IMR-90 (cell line): ENCODE results near the gene JAK1.

Experiments used
- CHD1 ChIP-seq: IDR thresholded peaks from 2 replicates; pipeline ENCODE4 v1.6.1; 2012; ENCODE audit warnings: low read depth, low read length, improper control_type of control experiment
- ELK1 ChIP-seq: fragments of 150-350 bp; IDR thresholded peaks from 2 replicates; pipeline ENCODE4 v1.6.1; 2016; ENCODE audit warnings: low read depth, mild to moderate bottlenecking, low read length, moderate library complexity, borderline replicate concordance
- MXI1 ChIP-seq: IDR thresholded peaks from 2 replicates; pipeline ENCODE4 v1.6.1; 2012; ENCODE audit warnings: low read depth, mild to moderate bottlenecking, low read length, moderate library complexity, borderline replicate concordance
- POLR2A ChIP-seq: IDR thresholded peaks from 2 replicates; pipeline ENCODE4 v1.6.1; 2012; ENCODE audit warnings: mild to moderate bottlenecking, low read depth, low read length
- RAD21 ChIP-seq: IDR thresholded peaks from 2 replicates; pipeline ENCODE4 v1.6.1; 2012; ENCODE audit warnings: low read length, improper control_type of control experiment
- RCOR1 ChIP-seq: IDR thresholded peaks from 2 replicates; pipeline ENCODE4 v1.6.1; 2012; ENCODE audit warnings: mild to moderate bottlenecking, low read length, improper control_type of control experiment; ENCODE audit not compliant: insufficient replicate concordance
- RFX5 ChIP-seq: IDR thresholded peaks from 2 replicates; pipeline ENCODE4 v1.8.0; 2012; ENCODE audit warnings: low read depth, mild to moderate bottlenecking, low read length, moderate library complexity
- USF2 ChIP-seq: fragments of 150-350 bp; IDR thresholded peaks from 2 replicates; pipeline ENCODE4 v1.6.1; 2017; ENCODE audit warnings: mild to moderate bottlenecking, antibody characterized with exemption, low read length, low read depth
- TF ChIP-seq, protein P1 (sequence below): conservative IDR thresholded peaks from 2 replicates; pipeline ENCODE4 v1.5.1; 2012; ENCODE audit warnings: mild to moderate bottlenecking, low read depth, low read length, improper control_type of control experiment

- TF ChIP-seq RFX5: no peak
- TF ChIP-seq, protein P1, sequence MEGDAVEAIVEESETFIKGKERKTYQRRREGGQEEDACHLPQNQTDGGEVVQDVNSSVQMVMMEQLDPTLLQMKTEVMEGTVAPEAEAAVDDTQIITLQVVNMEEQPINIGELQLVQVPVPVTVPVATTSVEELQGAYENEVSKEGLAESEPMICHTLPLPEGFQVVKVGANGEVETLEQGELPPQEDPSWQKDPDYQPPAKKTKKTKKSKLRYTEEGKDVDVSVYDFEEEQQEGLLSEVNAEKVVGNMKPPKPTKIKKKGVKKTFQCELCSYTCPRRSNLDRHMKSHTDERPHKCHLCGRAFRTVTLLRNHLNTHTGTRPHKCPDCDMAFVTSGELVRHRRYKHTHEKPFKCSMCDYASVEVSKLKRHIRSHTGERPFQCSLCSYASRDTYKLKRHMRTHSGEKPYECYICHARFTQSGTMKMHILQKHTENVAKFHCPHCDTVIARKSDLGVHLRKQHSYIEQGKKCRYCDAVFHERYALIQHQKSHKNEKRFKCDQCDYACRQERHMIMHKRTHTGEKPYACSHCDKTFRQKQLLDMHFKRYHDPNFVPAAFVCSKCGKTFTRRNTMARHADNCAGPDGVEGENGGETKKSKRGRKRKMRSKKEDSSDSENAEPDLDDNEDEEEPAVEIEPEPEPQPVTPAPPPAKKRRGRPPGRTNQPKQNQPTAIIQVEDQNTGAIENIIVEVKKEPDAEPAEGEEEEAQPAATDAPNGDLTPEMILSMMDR: no peak
- no peak for TF ChIP-seq MXI1
- no peak for TF ChIP-seq RAD21
- TF ChIP-seq ELK1: no peak
- no peak for TF ChIP-seq POLR2A
- no peak for TF ChIP-seq RCOR1
- no peak for TF ChIP-seq USF2
- no peak for TF ChIP-seq CHD1
Measured at GRCh38 chr1:64956010-64956640, 10.2 kb downstream of the JAK1 start.
